Muscle layer of duodenum (tissue), 2 donors: ENCODE results near the gene DMRT2.

ENCODE experiments used
- H3K27ac ChIP-seq: one replicate; pipeline ENCODE4 v1.7.0; 2013; ENCODE audit warnings: mild to moderate bottlenecking, low read length
- H3K27me3 ChIP-seq: one replicate; pipeline ENCODE4 v1.7.0; 2013; ENCODE audit warnings: low read depth, mild to moderate bottlenecking, control low read depth, low read length
- H3K36me3 ChIP-seq, 2 donors: one replicate each; pipeline ENCODE4 v1.7.0; 2013; ENCODE audit warnings: low read length in 2 of 2, control low read depth in 1 of 2, mild to moderate bottlenecking in 1 of 2; ENCODE audit not compliant: insufficient read depth in 2 of 2, control insufficient read depth in 1 of 2
- H3K4me1 ChIP-seq, 2 donors: one replicate each; pipeline ENCODE4 v1.7.0; 2013; ENCODE audit warnings: low read length in 2 of 2, mild to moderate bottlenecking in 2 of 2, control low read depth in 1 of 2, moderate library complexity in 1 of 2; ENCODE audit not compliant: insufficient read depth in 2 of 2, control insufficient read depth in 1 of 2
- H3K4me3 ChIP-seq, 2 donors: one replicate each; pipeline ENCODE4 v1.7.0; 2013; ENCODE audit warnings: low read length in 2 of 2, low read depth in 1 of 2, mild to moderate bottlenecking in 1 of 2
- H3K9me3 ChIP-seq, 2 donors: one replicate each; pipeline ENCODE4 v1.7.0; 2013; ENCODE audit warnings: low read length in 2 of 2, control low read depth in 1 of 2, mild to moderate bottlenecking in 1 of 2; ENCODE audit not compliant: control insufficient read depth in 1 of 2
- donor health status: healthy.

Gene DMRT2

GRCh38 chr9:1065130-1065529, 15.0 kb downstream of the DMRT2 start:
- H3K4me1 ChIP-seq: no peaks in the 10 kb centered on the region
- H3K9me3 ChIP-seq: no peaks in the 10 kb centered on the region
- H3K4me3 ChIP-seq: no peak overlapping the region
- no peaks in the 10 kb centered on the region for H3K36me3 ChIP-seq
- peaks cover 1% of the 10 kb centered on the region for H3K27me3 ChIP-seq
- H3K27ac ChIP-seq: no peak overlapping the region

GRCh38 chr9:1070692-1071091, 20.5 kb downstream of the DMRT2 start:
- Histone ChIP-seq H3K4me3 (no peak overlapping the region), H3K27me3 (peaks cover 2% of the 10 kb centered on the region), H3K4me1 (no peaks in the 10 kb centered on the region), H3K36me3 (no peaks in the 10 kb centered on the region), H3K9me3 (no peaks in the 10 kb centered on the region), H3K27ac (no peak overlapping the region)

GRCh38 chr9:1071730-1072129, 21.6 kb downstream of the DMRT2 start:
- Histone ChIP-seq H3K27ac (no peak overlapping the region), H3K27me3 (peaks cover 2% of the 10 kb centered on the region), H3K4me1 (no peaks in the 10 kb centered on the region), H3K36me3 (no peaks in the 10 kb centered on the region), H3K9me3 (no peaks in the 10 kb centered on the region), H3K4me3 (no peak overlapping the region)

- Histone ChIP-seq H3K27me3 (peaks cover 2% of the 10 kb centered on the region), H3K9me3 (no peaks in the 10 kb centered on the region), H3K4me3 (no peak overlapping the region), H3K4me1 (no peaks in the 10 kb centered on the region), H3K27ac (no peak overlapping the region), H3K36me3 (no peaks in the 10 kb centered on the region)
Measured at GRCh38 chr9:1073497-1073896, 23.3 kb downstream of the DMRT2 start.

- no peaks in the 10 kb centered on the region for H3K9me3 ChIP-seq
- H3K4me1 ChIP-seq: no peaks in the 10 kb centered on the region
- no peak overlapping the region for H3K27ac ChIP-seq
- H3K36me3 ChIP-seq: no peaks in the 10 kb centered on the region
- no peaks in the 10 kb centered on the region for H3K27me3 ChIP-seq
- no peak overlapping the region for H3K4me3 ChIP-seq
Measured at GRCh38 chr9:1077616-1078015, 27.5 kb downstream of the DMRT2 start.

DNA sequence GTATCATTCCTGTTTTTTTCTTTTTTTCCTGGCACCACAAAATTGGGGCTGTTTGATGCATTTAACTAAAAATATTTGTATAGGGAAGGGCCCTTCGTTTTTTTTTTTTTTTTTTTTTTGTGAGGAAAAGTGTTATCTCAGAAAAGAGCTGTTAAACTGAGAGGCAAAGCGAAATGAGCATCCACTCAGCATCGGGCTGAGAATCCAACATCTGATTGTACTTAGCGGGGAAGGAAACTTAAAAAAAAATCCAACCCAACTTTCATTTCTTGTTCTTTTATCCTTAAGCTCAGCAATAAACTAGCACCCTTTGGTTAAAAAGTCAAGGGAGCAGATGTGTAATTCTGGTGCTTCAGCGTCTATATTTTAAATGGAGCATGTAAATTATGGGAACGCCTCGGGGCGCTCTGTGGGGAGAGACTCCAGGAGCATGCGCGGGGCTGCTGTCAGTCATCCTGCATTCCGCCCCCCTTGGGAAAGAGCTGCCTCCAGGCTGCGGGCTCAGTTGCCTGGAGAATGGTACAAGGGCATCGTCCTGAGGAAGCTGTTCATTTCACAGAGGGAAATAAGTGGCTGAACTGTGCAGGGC, 33.3 kb downstream of the DMRT2 start:
- H3K4me1 ChIP-seq: no peaks in the 10 kb centered on the region
- no peaks in the 10 kb centered on the region for H3K9me3 ChIP-seq
- H3K4me3 ChIP-seq: peak overlapping the region in 1 of 2 donors; percentile 49
- H3K27me3 ChIP-seq: no peaks in the 10 kb centered on the region
- no peak overlapping the region for H3K27ac ChIP-seq
- no peaks in the 10 kb centered on the region for H3K36me3 ChIP-seq

- no peak overlapping the region for H3K4me3 ChIP-seq
- no peaks in the 10 kb centered on the region for H3K4me1 ChIP-seq
- no peaks in the 10 kb centered on the region for H3K9me3 ChIP-seq
Measured at GRCh38 chr9:1085086-1085485, 34.9 kb downstream of the DMRT2 start.

DNA sequence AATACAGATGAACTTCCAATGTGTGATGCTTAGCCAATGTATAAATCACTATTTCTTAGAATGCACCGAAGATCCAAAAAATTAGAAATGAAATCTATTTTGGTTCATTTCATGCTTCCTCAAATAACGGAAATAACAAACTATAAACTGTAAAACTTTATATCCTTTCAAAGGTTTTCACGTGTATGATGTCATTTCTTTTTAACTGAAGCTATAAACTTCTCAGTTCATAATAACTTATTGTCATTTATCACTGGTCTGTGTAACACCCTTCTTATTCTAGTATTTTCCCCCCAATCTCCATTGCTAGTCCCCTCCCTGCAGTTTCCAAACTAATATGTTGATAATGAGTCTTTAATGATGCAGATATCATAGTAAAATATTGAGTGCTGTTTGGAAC, 36.4 kb downstream of the DMRT2 start:
- no peaks in the 10 kb centered on the region for H3K36me3 ChIP-seq
- no peaks in the 10 kb centered on the region for H3K9me3 ChIP-seq
- H3K27me3 ChIP-seq: no peaks in the 10 kb centered on the region
- no peak overlapping the region for H3K27ac ChIP-seq
- H3K4me3 ChIP-seq: no peak overlapping the region
- H3K4me1 ChIP-seq: no peaks in the 10 kb centered on the region

More at GRCh38 chr9:1085086-1085485, 34.9 kb downstream of the DMRT2 start:
- H3K27ac ChIP-seq: no peak overlapping the region
- no peaks in the 10 kb centered on the region for H3K36me3 ChIP-seq
- H3K27me3 ChIP-seq: no peaks in the 10 kb centered on the region

GRCh38 chr9:1087120-1087881, 37.1 kb downstream of the DMRT2 start:
- H3K27ac ChIP-seq: no peak overlapping the region
- H3K36me3 ChIP-seq: no peaks in the 10 kb centered on the region
- H3K27me3 ChIP-seq: no peaks in the 10 kb centered on the region
- no peaks in the 10 kb centered on the region for H3K4me1 ChIP-seq
- no peak overlapping the region for H3K4me3 ChIP-seq
- no peaks in the 10 kb centered on the region for H3K9me3 ChIP-seq

DNA sequence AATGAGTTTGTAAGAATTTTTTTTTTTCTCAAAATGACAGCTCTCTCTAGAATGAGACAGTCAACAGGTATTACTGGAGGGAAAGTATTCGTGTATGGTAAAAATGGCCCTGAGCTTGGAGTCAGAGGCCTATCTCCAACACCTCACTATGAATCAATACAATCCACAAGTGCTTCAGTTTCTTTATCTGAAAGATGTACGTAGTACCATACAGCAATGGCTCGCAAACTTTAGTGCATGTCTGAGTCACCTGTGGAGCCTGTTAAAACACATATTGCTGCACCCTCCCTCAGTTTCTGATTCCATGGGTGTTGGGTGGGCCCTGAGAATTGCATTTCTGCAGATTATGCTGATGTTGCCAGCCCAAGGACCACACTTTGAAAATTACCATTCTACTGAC, 44.6 kb downstream of the DMRT2 start:
- Histone ChIP-seq H3K27me3 (no peaks in the 10 kb centered on the region), H3K4me3 (no peak overlapping the region), H3K36me3 (no peaks in the 10 kb centered on the region), H3K27ac (no peak overlapping the region), H3K4me1 (no peaks in the 10 kb centered on the region), H3K9me3 (no peaks in the 10 kb centered on the region)

DNA sequence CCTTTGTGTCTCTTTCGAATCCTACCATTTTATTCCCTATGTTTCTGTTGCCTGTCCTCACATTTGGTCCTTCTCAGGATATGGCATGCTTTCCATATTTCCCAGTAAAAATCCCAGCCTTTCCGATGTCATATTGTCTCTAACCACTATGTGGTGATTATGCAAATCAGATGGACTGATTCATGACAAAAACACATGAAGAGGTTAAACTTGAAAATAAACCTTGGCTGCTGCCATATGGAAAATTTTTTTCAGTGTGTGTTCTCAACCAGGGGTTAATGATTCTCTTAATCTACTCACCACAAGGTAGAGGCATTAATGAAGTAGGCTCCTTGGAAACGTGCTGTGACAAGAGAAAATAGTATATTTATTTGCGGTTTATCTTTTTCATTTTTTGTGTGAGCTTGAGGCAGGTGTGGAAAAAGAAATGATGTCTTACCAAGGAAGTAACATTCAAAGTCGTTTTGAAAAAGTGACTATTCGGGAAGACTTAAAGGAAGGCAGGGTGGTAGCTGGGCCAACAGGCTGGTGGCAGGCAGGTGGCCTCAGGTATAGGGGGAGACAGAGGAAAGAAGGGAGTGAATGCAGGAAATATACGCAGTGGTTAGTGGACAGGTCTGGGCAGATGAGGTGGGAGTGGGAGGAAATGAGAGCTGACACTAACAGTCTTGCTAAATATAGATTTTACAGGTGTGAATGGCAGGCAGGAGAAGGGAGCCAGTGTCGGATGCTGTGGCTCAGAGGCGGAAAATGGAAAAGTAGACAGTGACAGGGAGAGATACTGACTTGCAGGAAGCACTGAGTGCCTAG, 46.2 kb downstream of the DMRT2 start:
- Histone ChIP-seq H3K4me3 (no peak overlapping the region), H3K36me3 (no peaks in the 10 kb centered on the region), H3K9me3 (no peaks in the 10 kb centered on the region), H3K27ac (no peak overlapping the region), H3K4me1 (no peaks in the 10 kb centered on the region), H3K27me3 (no peaks in the 10 kb centered on the region)
